Endothelial cell (in vitro differentiated cells): ENCODE measurements around the gene RGS16. TPM values are rescaled to one million over a fixed set of nuclear protein-coding genes. Genes with fewer than 3 reads are reported as not detected.

ENCODE experiments used
- DNase-seq: peaks from one replicate; pipeline ENCODE4 v3.0.0; 2021; ENCODE audit warnings: low spot score
- H3K27ac Mint-ChIP-seq: one replicate; pipeline ENCODE4 v1.8.0; 2021; ENCODE audit warnings: mixed read lengths, inconsistent platforms; ENCODE audit not compliant: unreplicated experiment
- H3K27me3 Mint-ChIP-seq: one replicate; pipeline ENCODE4 v1.8.0; 2021; ENCODE audit warnings: mild to moderate bottlenecking, moderate library complexity, mixed read lengths, inconsistent platforms; ENCODE audit not compliant: unreplicated experiment
- H3K36me3 Mint-ChIP-seq: one replicate; pipeline ENCODE4 v1.8.0; 2021; ENCODE audit warnings: mild to moderate bottlenecking, low read depth, mixed read lengths, inconsistent platforms; ENCODE audit not compliant: unreplicated experiment
- H3K4me1 Mint-ChIP-seq: one replicate; pipeline ENCODE4 v1.8.0; 2021; ENCODE audit warnings: mild to moderate bottlenecking, mixed read lengths, inconsistent platforms; ENCODE audit not compliant: unreplicated experiment
- H3K4me3 Mint-ChIP-seq: one replicate; pipeline ENCODE4 v1.8.0; 2021; ENCODE audit warnings: mild to moderate bottlenecking, mixed read lengths, inconsistent platforms; ENCODE audit not compliant: unreplicated experiment
- H3K9me3 Mint-ChIP-seq: one replicate; pipeline ENCODE4 v1.8.0; 2021; ENCODE audit warnings: mixed read lengths, inconsistent platforms; ENCODE audit not compliant: unreplicated experiment
- CTCF ChIP-seq: fragments of 200-600 bp; sonication (generic); IDR thresholded peaks from one replicate; pipeline ENCODE4 v1.5.0; 2021; ENCODE audit warnings: antibody characterized with exemption; ENCODE audit not compliant: unreplicated experiment
- total RNA-seq: library from RNA; stranded (reverse); fragmentation: NEBNext Ultra II Directional; extraction: Animal tissue kit (Norgen Biotek cat#: 25700); gene quantifications from one replicate; pipeline ENCODE4 v1.2.1, GENCODE V29; 2021; ENCODE audit not compliant: unreplicated experiment

The RGS16 gene
- total RNA-seq, 1 donor from 2014 or later, result 11.8 TPM

DNA sequence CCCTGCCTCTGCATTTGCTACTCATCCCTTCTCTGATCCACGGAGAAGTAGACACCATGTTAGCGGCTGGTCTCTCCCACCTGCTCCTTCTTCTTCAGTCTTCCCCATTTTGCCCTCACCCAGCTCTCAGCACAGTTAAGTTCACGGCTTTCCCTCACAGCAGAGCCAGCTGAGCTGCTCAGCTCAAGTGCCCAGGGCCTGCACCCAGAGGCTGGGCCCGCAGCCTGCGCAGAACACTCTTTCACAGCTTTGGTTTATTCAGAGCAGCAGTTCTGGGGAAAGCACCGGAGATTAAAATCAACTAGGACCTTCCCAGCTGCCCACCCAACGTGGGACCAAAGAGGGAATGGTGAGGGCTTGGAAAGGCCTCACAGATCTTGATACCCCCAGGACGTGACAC is 38.3 kb upstream of the RGS16 start:
- Mint-ChIP-seq H3K27me3 (peaks cover 4% of the 10 kb centered on the region), H3K4me1 (no peaks in the 10 kb centered on the region), H3K27ac (no peak overlapping the region), H3K36me3 (peaks cover 7% of the 10 kb centered on the region), H3K4me3 (no peak overlapping the region), H3K9me3 (no peaks in the 10 kb centered on the region)
- DNase-seq, result no peak
- no peak for TF ChIP-seq CTCF

GRCh38 chr1:182641561-182641960 is 37.4 kb upstream of the RGS16 start:
- Mint-ChIP-seq H3K4me3 (no peak overlapping the region), H3K9me3 (no peaks in the 10 kb centered on the region), H3K27ac (peak overlapping the region; percentile 20), H3K36me3 (peaks cover 7% of the 10 kb centered on the region), H3K27me3 (peaks cover 4% of the 10 kb centered on the region), H3K4me1 (no peaks in the 10 kb centered on the region)
- DNase-seq, result no peak
- TF ChIP-seq CTCF, result no peak

GRCh38 chr1:182639330-182639729 is 35.1 kb upstream of the RGS16 start:
- Mint-ChIP-seq H3K4me1 (no peaks in the 10 kb centered on the region), H3K27me3 (peaks cover 4% of the 10 kb centered on the region)
- no peak for TF ChIP-seq CTCF

DNA sequence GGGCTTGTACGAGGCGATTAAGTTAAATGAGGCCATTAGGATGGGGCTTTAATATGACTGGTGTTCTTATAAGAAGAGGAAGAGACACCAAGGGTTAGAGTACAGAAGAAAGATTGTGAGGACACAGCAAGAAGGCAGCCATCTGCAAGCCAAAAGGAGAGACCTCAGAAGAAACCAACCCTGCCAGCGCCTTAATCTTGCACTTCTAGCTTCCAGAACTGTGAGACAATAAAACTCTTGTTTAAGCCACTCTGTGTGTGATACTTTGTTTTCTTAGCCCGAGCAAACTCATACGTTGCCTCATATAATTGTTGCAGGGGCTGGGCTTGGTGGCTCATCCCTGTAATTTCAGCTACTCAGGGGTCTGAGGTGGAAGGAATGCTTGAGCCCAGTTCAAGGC is 33.6 kb upstream of the RGS16 start:
- peaks cover 4% of the 10 kb centered on the region for H3K27me3 Mint-ChIP-seq
- TF ChIP-seq CTCF, result no peak
- peaks cover 13% of the 10 kb centered on the region for H3K4me1 Mint-ChIP-seq
- no peak overlapping the region for H3K4me3 Mint-ChIP-seq
- H3K9me3 Mint-ChIP-seq, result no peaks in the 10 kb centered on the region
- H3K27ac Mint-ChIP-seq, result no peak overlapping the region
- H3K36me3 Mint-ChIP-seq, result peaks cover 4% of the 10 kb centered on the region
- DNase-seq, result no peak

More at GRCh38 chr1:182639330-182639729, 35.1 kb upstream of the RGS16 start:
- no peak overlapping the region for H3K4me3 Mint-ChIP-seq
- DNase-seq, result no peak
- peaks cover 4% of the 10 kb centered on the region for H3K36me3 Mint-ChIP-seq
- H3K27ac Mint-ChIP-seq, result no peak overlapping the region
- no peaks in the 10 kb centered on the region for H3K9me3 Mint-ChIP-seq

DNA sequence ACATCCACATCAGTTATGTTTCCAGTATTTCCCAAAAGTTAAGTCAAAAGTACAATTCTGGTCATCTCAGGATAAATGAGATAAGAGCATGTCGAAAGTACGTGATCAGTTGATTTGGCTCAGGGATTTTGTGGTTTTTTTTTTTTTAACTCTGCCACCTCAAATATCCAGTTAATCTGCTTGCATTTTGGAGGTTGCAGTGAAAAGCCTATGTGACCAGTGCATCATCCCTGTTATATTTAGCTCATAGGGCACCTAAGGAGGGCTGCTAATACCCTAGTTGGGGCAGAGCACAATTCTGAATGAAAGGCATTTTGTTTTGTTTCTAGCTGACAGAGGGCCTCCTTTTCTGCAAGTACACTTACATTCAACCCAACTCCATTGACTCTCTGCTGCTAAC is 31.7 kb upstream of the RGS16 start:
- H3K36me3 Mint-ChIP-seq, result no peaks in the 10 kb centered on the region
- no peak for TF ChIP-seq CTCF
- H3K4me1 Mint-ChIP-seq, result peaks cover 30% of the 10 kb centered on the region
- H3K9me3 Mint-ChIP-seq, result no peaks in the 10 kb centered on the region
- no peak overlapping the region for H3K27ac Mint-ChIP-seq
- no peak overlapping the region for H3K4me3 Mint-ChIP-seq
- H3K27me3 Mint-ChIP-seq, result peaks cover 2% of the 10 kb centered on the region
- DNase-seq, result no peak
